OCI-LY3 (cell line): ENCODE results near the gene DNAJC13.

Experiments used
- H2AFZ ChIP-seq: fragments of 200-600, 300-600 bp; shearing (Covaris generic); 2 replicates; pipeline ENCODE4 v1.6.0; 2014; ENCODE audit warnings: antibody characterized with exemption, low read depth, low read length
- H3K27ac ChIP-seq: fragments of 200-600, 300-600 bp; sonication (generic); 2 replicates; pipeline ENCODE4 v1.5.1; 2014; ENCODE audit warnings: mild to moderate bottlenecking, low read length, moderate library complexity, mixed read lengths
- H3K27me3 ChIP-seq: fragments of 200-600, 300-600 bp; sonication (generic); 2 replicates; pipeline ENCODE4 v1.6.1; 2014; ENCODE audit warnings: low read depth, low read length, mixed read lengths
- H3K36me3 ChIP-seq: fragments of 200-600, 300-600 bp; sonication (generic); replicated peaks from 2 replicates; pipeline ENCODE3; 2014; ENCODE audit warnings: low read depth, low read length, mixed read lengths
- H3K4me1 ChIP-seq: fragments of 300-600, 200-600 bp; sonication (generic); 2 replicates; pipeline ENCODE4 v1.6.1; 2014; ENCODE audit warnings: low read length, mixed read lengths
- H3K4me2 ChIP-seq: fragments of 200-600, 300-600 bp; sonication (generic); 2 replicates; pipeline ENCODE4 v1.6.1; 2014; ENCODE audit warnings: low read length, mixed read lengths
- H3K4me3 ChIP-seq: fragments of 300-600, 200-600 bp; sonication (generic); 2 replicates; pipeline ENCODE4 v1.5.1; 2014; ENCODE audit warnings: antibody characterized with exemption, mild to moderate bottlenecking, low read length, moderate library complexity
- H3K79me2 ChIP-seq: fragments of 300-600, 200-600 bp; shearing (Covaris generic); 2 replicates; pipeline ENCODE4 v1.6.1; 2014; ENCODE audit warnings: mild to moderate bottlenecking, low read length, mixed read lengths
- H3K9ac ChIP-seq: fragments of 300-600, 200-600 bp; shearing (Covaris generic); 2 replicates; pipeline ENCODE4 v1.6.0; 2014; ENCODE audit warnings: mild to moderate bottlenecking, low read length, moderate library complexity
- H3K9me3 ChIP-seq: fragments of 200-600, 300-600 bp; shearing (Covaris generic); 2 replicates; pipeline ENCODE4 v1.6.1; 2014; ENCODE audit warnings: low read length, mixed read lengths; ENCODE audit not compliant: insufficient read depth
- H4K20me1 ChIP-seq: fragments of 200-600, 300-600 bp; sonication (generic); 2 replicates; pipeline ENCODE4 v1.6.1; 2016; ENCODE audit warnings: low read length, mixed read lengths; ENCODE audit not compliant: insufficient read depth
- EZH2phosphoT487 ChIP-seq: fragments of 200-600 bp; shearing (Covaris generic); IDR thresholded peaks from 2 replicates; pipeline ENCODE4 v1.6.1; 2018; ENCODE audit warnings: antibody characterized with exemption, mixed run types, low read depth
- TF ChIP-seq, protein P1 (sequence below): fragments of 200-600, 300-600 bp; sonication (generic); IDR thresholded peaks from 2 replicates; pipeline ENCODE4 v1.5.1; 2014; ENCODE audit warnings: antibody characterized with exemption, low read length, low read depth

Gene DNAJC13

DNA sequence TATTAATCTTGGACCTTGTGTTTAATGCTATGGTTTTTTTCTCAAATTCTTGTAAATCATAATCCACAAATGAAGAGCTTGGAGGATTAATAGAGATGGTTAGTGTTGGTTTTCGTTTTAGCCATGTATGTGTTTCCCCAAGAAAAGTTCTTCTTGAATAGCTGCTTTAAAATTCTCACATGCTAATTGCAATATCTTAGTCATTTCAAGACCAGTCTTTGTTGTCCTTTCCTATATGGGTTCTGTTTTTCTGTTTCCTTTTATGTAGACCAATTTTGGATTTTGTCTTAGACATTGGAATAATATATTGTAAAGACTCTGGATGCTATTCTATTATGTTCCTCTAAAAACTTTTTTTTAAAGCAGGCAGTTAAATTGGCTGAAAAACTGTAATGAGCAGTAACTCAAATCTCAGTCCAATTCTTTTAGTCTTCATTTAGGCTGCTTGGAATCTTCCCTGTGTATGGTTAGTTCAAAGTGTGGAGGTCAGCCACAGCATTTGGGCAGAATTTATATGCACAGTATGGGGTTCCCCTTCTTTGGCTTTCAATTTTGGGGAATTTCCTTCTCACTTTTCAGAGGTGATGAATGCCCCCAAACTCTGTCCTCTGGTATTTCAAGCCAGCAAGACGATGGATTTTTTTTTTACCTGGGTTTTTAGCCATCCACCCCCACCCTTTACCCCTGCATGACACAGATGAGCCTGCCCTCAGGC lies 39.1 kb upstream of the DNAJC13 start:
- H2AFZ ChIP-seq: no peak overlapping the region
- H3K9me3 ChIP-seq: no peaks in the 10 kb centered on the region
- no peak overlapping the region for H3K4me3 ChIP-seq
- no peaks in the 10 kb centered on the region for H3K79me2 ChIP-seq
- TF ChIP-seq EZH2phosphoT487: no peak
- H3K27ac ChIP-seq: no peak overlapping the region
- no peaks in the 10 kb centered on the region for H4K20me1 ChIP-seq
- no peak overlapping the region for H3K4me2 ChIP-seq
- no peak overlapping the region for H3K9ac ChIP-seq
- no peaks in the 10 kb centered on the region for H3K27me3 ChIP-seq
- peaks cover 23% of the 10 kb centered on the region for H3K4me1 ChIP-seq
- no peaks in the 10 kb centered on the region for H3K36me3 ChIP-seq

DNA sequence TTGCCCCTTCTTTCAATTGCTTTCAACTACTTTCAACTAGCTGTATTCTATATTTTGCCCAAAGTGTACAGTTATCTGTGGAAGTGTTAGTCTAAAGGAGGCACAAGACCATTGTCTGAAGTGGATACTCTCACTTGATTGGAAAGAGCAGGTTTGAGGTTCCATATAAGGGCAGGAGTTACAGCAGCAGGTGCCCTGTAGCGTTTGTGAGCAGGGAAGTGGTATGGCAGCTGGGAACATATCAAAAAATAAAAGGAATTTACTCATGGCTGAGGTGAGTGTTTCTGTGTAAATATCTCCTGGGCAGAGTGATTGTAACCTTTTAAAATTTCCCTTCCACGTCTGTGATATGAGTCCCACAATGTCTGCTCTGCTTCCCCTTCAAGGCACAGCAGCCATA lies 38.5 kb upstream of the DNAJC13 start:
- H3K4me3 ChIP-seq: no peak overlapping the region
- H3K36me3 ChIP-seq: no peaks in the 10 kb centered on the region
- no peak overlapping the region for H3K9ac ChIP-seq
- TF ChIP-seq EZH2phosphoT487: no peak
- TF ChIP-seq, protein P1, sequence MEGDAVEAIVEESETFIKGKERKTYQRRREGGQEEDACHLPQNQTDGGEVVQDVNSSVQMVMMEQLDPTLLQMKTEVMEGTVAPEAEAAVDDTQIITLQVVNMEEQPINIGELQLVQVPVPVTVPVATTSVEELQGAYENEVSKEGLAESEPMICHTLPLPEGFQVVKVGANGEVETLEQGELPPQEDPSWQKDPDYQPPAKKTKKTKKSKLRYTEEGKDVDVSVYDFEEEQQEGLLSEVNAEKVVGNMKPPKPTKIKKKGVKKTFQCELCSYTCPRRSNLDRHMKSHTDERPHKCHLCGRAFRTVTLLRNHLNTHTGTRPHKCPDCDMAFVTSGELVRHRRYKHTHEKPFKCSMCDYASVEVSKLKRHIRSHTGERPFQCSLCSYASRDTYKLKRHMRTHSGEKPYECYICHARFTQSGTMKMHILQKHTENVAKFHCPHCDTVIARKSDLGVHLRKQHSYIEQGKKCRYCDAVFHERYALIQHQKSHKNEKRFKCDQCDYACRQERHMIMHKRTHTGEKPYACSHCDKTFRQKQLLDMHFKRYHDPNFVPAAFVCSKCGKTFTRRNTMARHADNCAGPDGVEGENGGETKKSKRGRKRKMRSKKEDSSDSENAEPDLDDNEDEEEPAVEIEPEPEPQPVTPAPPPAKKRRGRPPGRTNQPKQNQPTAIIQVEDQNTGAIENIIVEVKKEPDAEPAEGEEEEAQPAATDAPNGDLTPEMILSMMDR: no peak
- H2AFZ ChIP-seq: no peak overlapping the region
- peaks cover 23% of the 10 kb centered on the region for H3K4me1 ChIP-seq
- H3K79me2 ChIP-seq: no peaks in the 10 kb centered on the region
- no peaks in the 10 kb centered on the region for H3K27me3 ChIP-seq
- no peak overlapping the region for H3K27ac ChIP-seq
- H3K4me2 ChIP-seq: no peak overlapping the region
- H4K20me1 ChIP-seq: no peaks in the 10 kb centered on the region
- no peaks in the 10 kb centered on the region for H3K9me3 ChIP-seq

DNA sequence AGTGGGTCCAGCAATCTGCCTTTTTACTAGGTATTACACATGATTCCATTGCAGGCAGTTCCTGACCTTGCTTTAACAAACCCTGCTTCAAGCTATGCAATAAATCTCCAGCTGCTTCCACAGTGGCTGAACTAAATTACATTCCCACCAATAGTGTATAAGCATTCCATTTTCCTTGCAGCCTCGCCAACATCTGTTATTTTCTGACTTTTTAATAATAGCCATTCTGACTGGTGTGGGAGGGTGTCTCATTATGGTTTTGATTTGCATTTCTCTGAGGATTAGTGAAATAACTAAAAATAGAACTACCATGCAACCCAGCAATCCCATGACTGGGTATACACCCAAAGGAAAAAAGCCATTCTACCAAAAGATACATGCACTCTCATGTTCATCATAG lies 36.4 kb upstream of the DNAJC13 start:
- Histone ChIP-seq H3K27me3 (no peaks in the 10 kb centered on the region), H3K9me3 (no peaks in the 10 kb centered on the region), H2AFZ (no peak overlapping the region), H3K79me2 (no peaks in the 10 kb centered on the region), H3K27ac (no peak overlapping the region), H3K4me2 (0 out of 2 replicates have a peak overlapping the region, but pooled peaks have one; percentile 15), H3K36me3 (no peaks in the 10 kb centered on the region), H4K20me1 (no peaks in the 10 kb centered on the region), H3K9ac (no peak overlapping the region), H3K4me3 (no peak overlapping the region), H3K4me1 (peaks cover 23% of the 10 kb centered on the region)
- TF ChIP-seq EZH2phosphoT487: no peak
- TF ChIP-seq, protein P1: no peak

DNA sequence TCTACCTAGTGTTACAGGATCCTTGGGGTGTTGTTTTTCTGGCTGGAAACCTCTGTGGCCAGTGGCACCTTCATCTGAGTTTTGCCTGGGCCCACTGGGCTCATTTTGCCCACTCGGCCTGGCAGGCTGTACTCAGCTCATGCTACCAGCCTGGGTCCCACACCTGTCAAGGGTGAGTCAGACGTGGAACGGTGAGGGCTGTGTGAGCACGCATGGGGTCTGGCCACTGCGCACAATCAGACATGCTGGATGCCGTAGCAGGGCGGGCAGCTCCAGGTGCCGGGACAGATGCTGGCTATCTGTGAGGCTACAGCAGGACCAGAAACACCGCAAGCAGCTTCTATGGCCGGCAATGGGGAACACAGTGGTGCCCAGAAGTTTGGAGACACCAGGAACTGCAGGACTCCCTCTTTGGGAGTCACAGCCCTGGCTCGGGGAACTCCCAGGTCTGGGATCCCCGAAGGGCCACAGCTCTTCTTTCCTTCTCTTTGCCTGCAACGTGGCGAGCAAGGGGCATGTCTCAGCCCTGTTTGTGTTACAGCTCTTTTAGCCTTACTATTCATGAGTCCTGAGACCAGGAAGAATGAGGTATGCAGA lies 35.9 kb upstream of the DNAJC13 start:
- Histone ChIP-seq H3K4me2 (0 out of 2 replicates have a peak overlapping the region, but pooled peaks have one; percentile 15), H3K4me1 (peaks cover 23% of the 10 kb centered on the region), H3K4me3 (no peak overlapping the region), H3K9me3 (no peaks in the 10 kb centered on the region), H3K9ac (no peak overlapping the region), H3K27me3 (no peaks in the 10 kb centered on the region), H4K20me1 (no peaks in the 10 kb centered on the region), H3K79me2 (no peaks in the 10 kb centered on the region), H3K27ac (no peak overlapping the region), H3K36me3 (no peaks in the 10 kb centered on the region), H2AFZ (no peak overlapping the region)
- TF ChIP-seq EZH2phosphoT487: no peak
- TF ChIP-seq, protein P1: no peak
